ENCODE measurements around the gene SKAP2. TPM values are rescaled to one million over a fixed set of nuclear protein-coding genes. Genes with fewer than 3 reads are reported as not detected.

The SKAP2 gene
- total and polyA plus RNA-seq, 2 of the 4 experiments (the other 2 are of a cell fraction), result 5.7 to 7.4 TPM

DNA sequence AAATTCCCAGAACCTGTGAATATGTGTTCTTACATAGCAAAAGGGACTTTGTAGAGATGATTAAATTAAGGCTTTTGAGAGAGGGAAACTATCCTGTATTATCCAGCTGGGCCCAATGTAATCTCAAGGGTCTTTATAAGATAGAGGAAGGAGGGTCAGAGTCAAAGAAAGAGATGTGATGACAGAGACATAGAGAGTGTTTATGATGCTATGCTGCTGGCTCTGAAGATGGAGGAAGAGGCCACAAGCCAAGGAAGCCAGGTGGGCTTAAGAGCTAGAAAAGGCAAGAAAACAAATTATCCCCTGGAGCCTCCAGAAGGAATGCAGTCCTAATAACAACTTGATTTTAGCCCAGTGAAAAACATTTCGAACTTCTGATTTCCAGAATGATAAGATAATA lies 15.3 kb upstream of the SKAP2 start:
- Histone ChIP-seq H3K27ac (ENCODE audit: insufficient read depth, low read length) (no peak overlapping the region), H3K23ac (ENCODE audit: low read depth, low read length) (no peak overlapping the region), H2BK120ac (ENCODE audit: low read depth, low read length) (no peak overlapping the region), H3K14ac (replicated peaks; ENCODE audit: low read depth, low read length) (no peak overlapping the region), H3K9me1 (ENCODE audit: insufficient read depth, low read length) (no peaks in the 10 kb centered on the region), H3K4ac (ENCODE audit: low read depth, low read length) (no peak overlapping the region), H3K4me3 (ENCODE audit: insufficient read depth, low read depth, low read length) (no peak overlapping the region), H2AK5ac (ENCODE audit: low read depth, low read length) (no peak overlapping the region), H2AFZ (replicated peaks; ENCODE audit: low read length, poor library complexity) (no peak overlapping the region), H2BK15ac (ENCODE audit: low read depth, low read length) (no peak overlapping the region), H3K9ac (ENCODE audit: low read depth, low read length) (no peak overlapping the region), H3K36me3 (ENCODE audit: control insufficient read depth, insufficient read depth, low read length) (no peaks in the 10 kb centered on the region), H3K18ac (ENCODE audit: low read depth, low read length) (no peak overlapping the region), H3K4me2 (ENCODE audit: low read depth, low read length) (no peak overlapping the region), H3K79me1 (ENCODE audit: low read depth in 1 of 2, low read length in 2 of 2) (no peaks in the 10 kb centered on the region), H4K8ac (ENCODE audit: low read depth in 2 of 2, low read length in 2 of 2) (no peak overlapping the region), H4K91ac (ENCODE audit: insufficient read depth, low read depth, low read length) (no peak overlapping the region), H2BK5ac (ENCODE audit: low read depth, low read length, poor library complexity, severe bottlenecking) (no peak overlapping the region), H4K20me1 (ENCODE audit: insufficient read depth, low read length) (no peaks in the 10 kb centered on the region), H3K56ac (ENCODE audit: extremely low read depth, insufficient read depth, low read length) (no peak overlapping the region), H3K9me3 (ENCODE audit: control insufficient read depth, insufficient read depth, low read length) (no peaks in the 10 kb centered on the region), H4K5ac (ENCODE audit: low read depth, low read length) (no peak overlapping the region), H3K4me1 (ENCODE audit: control insufficient read depth, insufficient read depth, low read length) (no peaks in the 10 kb centered on the region), H3K27me3 (ENCODE audit: control insufficient read depth, insufficient read depth, low read length) (no peaks in the 10 kb centered on the region), H2AK9ac (replicated peaks; ENCODE audit: low read depth, low read length, poor library complexity) (no peak overlapping the region), H2BK20ac (ENCODE audit: low read depth, low read length) (no peak overlapping the region)
- BruUV-seq (replicated peaks), result no TSS peak
- WGBS, 2 experiments (ENCODE audit: extremely low coverage in 2 of 2, insufficient read length in 1 of 2), result no CpG with 5 or more reads among the region's 1 CpG
- intact Hi-C loops (cut with micrococcal nuclease), result no loop called here
- ChIA-PET CTCF (no interaction called here), POLR2A (ENCODE audit: unreplicated experiment) (no interaction called here)
- ATAC-seq (ENCODE audit: low read depth), result no peak
- DNase-seq, result no peak
- no peak for TF ChIP-seq RFX5 (IDR thresholded peaks at IDR 0.05; ENCODE audit: low read depth, low read length)
- TF ChIP-seq MXI1 (IDR thresholded peaks at IDR 0.05; ENCODE audit: borderline replicate concordance, low read depth, low read length), result no peak
- TF ChIP-seq, protein P1, sequence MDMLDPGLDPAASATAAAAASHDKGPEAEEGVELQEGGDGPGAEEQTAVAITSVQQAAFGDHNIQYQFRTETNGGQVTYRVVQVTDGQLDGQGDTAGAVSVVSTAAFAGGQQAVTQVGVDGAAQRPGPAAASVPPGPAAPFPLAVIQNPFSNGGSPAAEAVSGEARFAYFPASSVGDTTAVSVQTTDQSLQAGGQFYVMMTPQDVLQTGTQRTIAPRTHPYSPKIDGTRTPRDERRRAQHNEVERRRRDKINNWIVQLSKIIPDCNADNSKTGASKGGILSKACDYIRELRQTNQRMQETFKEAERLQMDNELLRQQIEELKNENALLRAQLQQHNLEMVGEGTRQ (IDR thresholded peaks at IDR 0.05; ENCODE audit: low read depth, low read length), result no peak
- no peak for TF ChIP-seq MAZ (IDR thresholded peaks at IDR 0.05; ENCODE audit: borderline replicate concordance, low read depth, low read length)
- TF ChIP-seq CHD1 (IDR thresholded peaks at IDR 0.05; ENCODE audit: low read depth, low read length), result no peak
- TF ChIP-seq POLR2A (IDR thresholded peaks at IDR 0.05; ENCODE audit: low read depth, low read length), result no peak
- TF ChIP-seq CEBPB (IDR thresholded peaks at IDR 0.05; ENCODE audit: low read depth, low read length), result no peak
- TF ChIP-seq, protein P2, sequence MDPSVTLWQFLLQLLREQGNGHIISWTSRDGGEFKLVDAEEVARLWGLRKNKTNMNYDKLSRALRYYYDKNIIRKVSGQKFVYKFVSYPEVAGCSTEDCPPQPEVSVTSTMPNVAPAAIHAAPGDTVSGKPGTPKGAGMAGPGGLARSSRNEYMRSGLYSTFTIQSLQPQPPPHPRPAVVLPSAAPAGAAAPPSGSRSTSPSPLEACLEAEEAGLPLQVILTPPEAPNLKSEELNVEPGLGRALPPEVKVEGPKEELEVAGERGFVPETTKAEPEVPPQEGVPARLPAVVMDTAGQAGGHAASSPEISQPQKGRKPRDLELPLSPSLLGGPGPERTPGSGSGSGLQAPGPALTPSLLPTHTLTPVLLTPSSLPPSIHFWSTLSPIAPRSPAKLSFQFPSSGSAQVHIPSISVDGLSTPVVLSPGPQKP (IDR thresholded peaks at IDR 0.05; ENCODE audit: borderline replicate concordance, low read depth, low read length), result no peak
- no peak for TF ChIP-seq FOS (IDR thresholded peaks at IDR 0.05; ENCODE audit: low read depth, low read length)
- TF ChIP-seq, protein P3, sequence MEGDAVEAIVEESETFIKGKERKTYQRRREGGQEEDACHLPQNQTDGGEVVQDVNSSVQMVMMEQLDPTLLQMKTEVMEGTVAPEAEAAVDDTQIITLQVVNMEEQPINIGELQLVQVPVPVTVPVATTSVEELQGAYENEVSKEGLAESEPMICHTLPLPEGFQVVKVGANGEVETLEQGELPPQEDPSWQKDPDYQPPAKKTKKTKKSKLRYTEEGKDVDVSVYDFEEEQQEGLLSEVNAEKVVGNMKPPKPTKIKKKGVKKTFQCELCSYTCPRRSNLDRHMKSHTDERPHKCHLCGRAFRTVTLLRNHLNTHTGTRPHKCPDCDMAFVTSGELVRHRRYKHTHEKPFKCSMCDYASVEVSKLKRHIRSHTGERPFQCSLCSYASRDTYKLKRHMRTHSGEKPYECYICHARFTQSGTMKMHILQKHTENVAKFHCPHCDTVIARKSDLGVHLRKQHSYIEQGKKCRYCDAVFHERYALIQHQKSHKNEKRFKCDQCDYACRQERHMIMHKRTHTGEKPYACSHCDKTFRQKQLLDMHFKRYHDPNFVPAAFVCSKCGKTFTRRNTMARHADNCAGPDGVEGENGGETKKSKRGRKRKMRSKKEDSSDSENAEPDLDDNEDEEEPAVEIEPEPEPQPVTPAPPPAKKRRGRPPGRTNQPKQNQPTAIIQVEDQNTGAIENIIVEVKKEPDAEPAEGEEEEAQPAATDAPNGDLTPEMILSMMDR (conservative IDR thresholded peaks at IDR 0.05; ENCODE audit: low read depth, low read length), result no peak
- no peak for TF ChIP-seq NFE2L2 (IDR thresholded peaks at IDR 0.05; ENCODE audit: low read depth, low read length)
- no peak for TF ChIP-seq MAFK (IDR thresholded peaks at IDR 0.05; ENCODE audit: low read depth, low read length)
- TF ChIP-seq RAD21 (IDR thresholded peaks at IDR 0.05; ENCODE audit: low read length), result no peak
- no peak for TF ChIP-seq BHLHE40 (IDR thresholded peaks at IDR 0.05; ENCODE audit: low read depth, low read length)
- TF ChIP-seq SMC3 (IDR thresholded peaks at IDR 0.05; ENCODE audit: low read depth, low read length), result no peak
- TF ChIP-seq RCOR1 (IDR thresholded peaks at IDR 0.05; ENCODE audit: insufficient replicate concordance, low read length), result no peak
- in situ Hi-C loops (cut with MboI; ENCODE audit: low sequenced_read_pairs), result no loop called here
- dilution Hi-C loops (cut with HindIII; ENCODE audit: low sequenced_read_pairs, unreplicated experiment), result no loop called here
